Fibroblast of lung (primary cell): ENCODE data around the gene TBK1.

Source experiments
- EZH2 ChIP-seq: IDR thresholded peaks from 2 replicates; pipeline ENCODE4 v1.5.1; 2012; ENCODE audit warnings: low read length, control low read depth, mild to moderate bottlenecking; ENCODE audit errors: missing control alignments
- TF ChIP-seq, protein P1 (sequence below), 2 donors: IDR thresholded peaks in 1 of 2; conservative IDR thresholded peaks in 1 of 2; 1 replicate in 1 of 2; 2 replicates in 1 of 2; pipeline ENCODE4 v1.5.1; 2011 to 2012; ENCODE audit warnings: low read length in 2 of 2, control low read depth in 1 of 2, inconsistent platforms in 1 of 2, low read depth in 1 of 2, mild to moderate bottlenecking in 1 of 2

DNA sequence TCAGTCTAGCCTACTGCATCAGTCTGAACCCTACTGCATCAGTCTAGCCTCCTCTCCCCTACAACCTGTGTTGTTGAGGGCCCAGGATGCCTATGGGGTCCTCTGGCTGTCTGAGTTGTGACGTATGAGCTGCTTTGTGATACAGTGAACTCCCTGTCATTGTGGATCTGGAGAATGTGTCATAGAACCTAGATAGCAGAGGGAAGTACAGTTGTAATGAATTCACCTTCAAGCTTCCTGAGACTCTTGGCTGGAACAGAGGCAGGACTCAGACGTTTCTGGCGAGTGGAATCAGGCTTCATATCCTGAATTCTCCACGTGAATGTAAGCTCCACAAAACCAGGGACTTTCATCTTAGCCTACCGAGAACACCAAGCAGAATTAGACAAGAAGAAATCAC, 17.0 kb downstream of the TBK1 start:
- TF ChIP-seq, protein P1, sequence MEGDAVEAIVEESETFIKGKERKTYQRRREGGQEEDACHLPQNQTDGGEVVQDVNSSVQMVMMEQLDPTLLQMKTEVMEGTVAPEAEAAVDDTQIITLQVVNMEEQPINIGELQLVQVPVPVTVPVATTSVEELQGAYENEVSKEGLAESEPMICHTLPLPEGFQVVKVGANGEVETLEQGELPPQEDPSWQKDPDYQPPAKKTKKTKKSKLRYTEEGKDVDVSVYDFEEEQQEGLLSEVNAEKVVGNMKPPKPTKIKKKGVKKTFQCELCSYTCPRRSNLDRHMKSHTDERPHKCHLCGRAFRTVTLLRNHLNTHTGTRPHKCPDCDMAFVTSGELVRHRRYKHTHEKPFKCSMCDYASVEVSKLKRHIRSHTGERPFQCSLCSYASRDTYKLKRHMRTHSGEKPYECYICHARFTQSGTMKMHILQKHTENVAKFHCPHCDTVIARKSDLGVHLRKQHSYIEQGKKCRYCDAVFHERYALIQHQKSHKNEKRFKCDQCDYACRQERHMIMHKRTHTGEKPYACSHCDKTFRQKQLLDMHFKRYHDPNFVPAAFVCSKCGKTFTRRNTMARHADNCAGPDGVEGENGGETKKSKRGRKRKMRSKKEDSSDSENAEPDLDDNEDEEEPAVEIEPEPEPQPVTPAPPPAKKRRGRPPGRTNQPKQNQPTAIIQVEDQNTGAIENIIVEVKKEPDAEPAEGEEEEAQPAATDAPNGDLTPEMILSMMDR (conservative IDR thresholded peaks at IDR 0.05 in 1 of 2, IDR thresholded peaks at IDR 0.05 in 1 of 2; ENCODE audit: low read depth in 1 of 2, low read length in 2 of 2), result no peak
- no peak for TF ChIP-seq EZH2
